TTC549 (cell line): ENCODE data around the gene ECSIT.

ENCODE experiments used
- FAIRE-seq: peaks from 2 replicates; lab custom pipeline; 2012; peaks lifted over from hg19 to GRCh38; lab: Jason Lieb, UNC

The ECSIT gene

GRCh38 chr19:11550265-11550664 lies 21.3 kb upstream of the ECSIT start:
- no peak for FAIRE-seq

- FAIRE-seq: no peak
Observed at GRCh38 chr19:11549386-11549953, 20.5 kb upstream of the ECSIT start.

- FAIRE-seq: no peak
Observed at GRCh38 chr19:11547929-11548700, 19.2 kb upstream of the ECSIT start.

- FAIRE-seq: no peak
Observed at GRCh38 chr19:11541238-11541637, 12.3 kb upstream of the ECSIT start.

- FAIRE-seq: no peak
Observed at GRCh38 chr19:11540645-11541044, 11.7 kb upstream of the ECSIT start.

GRCh38 chr19:11539495-11540365 lies 10.8 kb upstream of the ECSIT start:
- no peak for FAIRE-seq

- FAIRE-seq: no peak
Observed at GRCh38 chr19:11538232-11539036, 9.5 kb upstream of the ECSIT start, which contains the start of gene CNN1. CNN1 (plus strand) TSS chr19:11538851; CDS start chr19:11538928, 77 bp downstream.

GRCh38 chr19:11535792-11536595 lies 7.1 kb upstream of the ECSIT start:
- FAIRE-seq: no peak

- no peak for FAIRE-seq
Observed at GRCh38 chr19:11534948-11535347, 6.0 kb upstream of the ECSIT start.

- FAIRE-seq: no peak
Observed at GRCh38 chr19:11534538-11534937, 5.6 kb upstream of the ECSIT start.

- FAIRE-seq: no peak
Observed at GRCh38 chr19:11530432-11530831, 1.5 kb upstream of the ECSIT start.

- no peak for FAIRE-seq
Observed at GRCh38 chr19:11519138-11519537, 9.8 kb downstream of the ECSIT start.

- no peak for FAIRE-seq
Observed at GRCh38 chr19:11513946-11514345, 15.0 kb downstream of the ECSIT start.

GRCh38 chr19:11510444-11510843 lies 18.5 kb downstream of the ECSIT start:
- FAIRE-seq: no peak

- FAIRE-seq: no peak
Observed at GRCh38 chr19:11507370-11508078, 21.4 kb downstream of the ECSIT start.

- no peak for FAIRE-seq
Observed at GRCh38 chr19:11506967-11507366, 22.0 kb downstream of the ECSIT start.

- FAIRE-seq: no peak
Observed at GRCh38 chr19:11506101-11506555, 22.8 kb downstream of the ECSIT start.

- FAIRE-seq: peak; percentile 25
Observed at GRCh38 chr19:11505504-11506100, 23.3 kb downstream of the ECSIT start, which contains the start of gene ZNF653. ZNF653 (minus strand) TSS chr19:11505839; CDS start chr19:11505786, 53 bp downstream.

- no peak for FAIRE-seq
Observed at GRCh38 chr19:11505032-11505503, 23.9 kb downstream of the ECSIT start.
